Vagina (tissue), 2 donors: ENCODE measurements around the gene PIP5K1C.

Experiments
- CTCF ChIP-seq, 3 experiments: fragments of 450-650 bp in 2 of 3; fragments of 200-600 bp in 1 of 3; sonication (generic) in 1 of 3; IDR thresholded peaks; one replicate each; pipeline ENCODE4 v1.5.1; 2017 to 2019; ENCODE audit warnings: antibody characterized with exemption in 3 of 3, mild to moderate bottlenecking in 2 of 3, moderate library complexity in 2 of 3
- POLR2A ChIP-seq, 2 donors: fragments of 450-650 bp; IDR thresholded peaks; one replicate each; pipeline ENCODE4 v1.6.1; 2017; ENCODE audit warnings: antibody characterized with exemption in 2 of 2, mild to moderate bottlenecking in 2 of 2, moderate library complexity in 2 of 2
- POLR2AphosphoS5 ChIP-seq, 2 donors: sonication (generic); formaldehyde crosslinking; IDR thresholded peaks; one replicate each; pipeline ENCODE4 v1.9.0; 2017; ENCODE audit warnings: antibody characterized with exemption in 2 of 2, mild to moderate bottlenecking in 2 of 2, low read depth in 1 of 2; ENCODE audit not compliant: insufficient read depth in 1 of 2

DNA sequence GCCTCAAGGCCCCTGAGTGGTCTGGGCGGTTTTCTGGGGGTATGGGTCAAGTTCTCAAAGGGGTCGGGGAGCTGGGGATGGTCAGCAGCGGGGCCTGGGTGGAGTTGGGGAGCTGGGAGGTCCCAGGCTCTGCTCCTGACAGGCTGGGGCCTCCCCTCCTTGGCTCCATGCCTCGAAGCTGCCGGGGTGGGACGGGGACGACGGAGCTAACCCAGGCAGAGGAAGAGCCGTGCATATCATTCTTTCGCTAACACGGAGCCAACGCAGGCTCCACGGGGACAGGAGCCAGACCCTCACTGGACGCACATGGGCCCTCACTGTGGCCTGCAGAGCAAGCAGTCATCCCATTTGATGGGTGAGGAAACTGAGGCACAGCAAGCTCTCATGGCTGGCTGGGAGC lies 47.8 kb downstream of the PIP5K1C start:
- TF ChIP-seq CTCF (IDR thresholded peaks at IDR 0.05) (no peak), POLR2AphosphoS5 (IDR thresholded peaks at IDR 0.05; ENCODE audit: insufficient read depth in 1 of 2, low read depth in 1 of 2) (no peak), POLR2A (IDR thresholded peaks at IDR 0.05) (no peak)
